SK-N-MC (cell line): ENCODE data around the gene FOXC1.

Experiments
- EZH2 ChIP-seq: fragments of 200-600 bp; sonication (generic); IDR thresholded peaks from one replicate; pipeline ENCODE4 v1.6.1; 2017; ENCODE audit warnings: antibody characterized with exemption
- FOXP2 ChIP-seq: optimal IDR thresholded peaks from 2 replicates; pipeline ENCODE3; 2011; ENCODE audit warnings: mild to moderate bottlenecking, moderate library complexity; ENCODE audit not compliant: insufficient read depth; ENCODE audit errors: extremely low read length, control extremely low read depth
- POLR2AphosphoS5 ChIP-seq: IDR thresholded peaks from 2 replicates; pipeline ENCODE4 v1.6.1; 2012; ENCODE audit warnings: mild to moderate bottlenecking, low read depth, low read length, borderline replicate concordance

DNA sequence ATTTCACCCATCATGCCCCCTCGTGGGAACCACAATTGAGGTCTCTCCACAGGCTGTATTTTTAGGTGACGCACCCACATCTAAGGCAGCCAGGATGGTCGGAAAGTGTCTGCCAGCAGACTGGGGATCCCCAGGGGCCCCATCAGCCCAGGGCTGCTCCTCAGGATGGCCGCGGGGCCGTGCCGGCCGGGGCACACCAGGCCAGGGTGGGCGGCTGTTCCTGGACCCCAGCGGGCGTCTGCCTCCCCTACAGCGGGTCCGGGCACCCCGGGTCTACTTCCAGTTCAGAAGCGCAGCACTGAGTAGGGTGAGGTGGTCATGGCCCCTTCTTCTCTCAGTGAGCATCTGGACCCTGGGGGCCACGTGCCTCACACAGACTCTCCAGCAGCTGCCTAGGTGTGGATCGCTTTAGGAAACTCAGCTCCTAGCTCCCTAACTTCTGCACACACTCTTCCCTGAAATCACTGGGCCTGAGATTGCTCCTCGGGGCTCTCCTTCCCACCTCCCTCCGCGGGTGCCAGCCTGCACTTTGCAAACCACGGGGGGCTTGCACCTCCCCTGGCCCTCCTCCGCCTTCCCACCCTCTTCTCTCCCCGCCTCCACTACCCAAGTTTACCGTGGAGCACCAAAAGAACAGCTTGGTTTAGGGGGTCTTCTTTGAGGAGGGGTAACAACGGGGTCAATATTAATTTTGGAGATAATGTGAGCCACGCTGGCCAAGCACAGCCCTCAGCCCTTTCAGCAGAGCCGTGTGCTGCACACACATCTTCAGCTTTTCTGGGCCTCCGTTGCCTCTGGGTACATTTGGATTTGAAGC lies 14.2 kb upstream of the FOXC1 start:
- TF ChIP-seq POLR2AphosphoS5: no peak
- TF ChIP-seq FOXP2: no peak
- TF ChIP-seq EZH2: no peak
